Esophagus squamous epithelium (tissue), 4 donors: ENCODE measurements around the gene TUB.

ENCODE experiments used
- CTCF ChIP-seq, 6 experiments: fragments of 450-650 bp in 4 of 6; fragments of 200-600 bp in 2 of 6; sonication (generic) in 2 of 6; IDR thresholded peaks; one replicate each; pipeline ENCODE4 v1.5.1; 2016 to 2019; ENCODE audit warnings: antibody characterized with exemption in 6 of 6, mild to moderate bottlenecking in 4 of 6, moderate library complexity in 4 of 6
- POLR2A ChIP-seq, 4 donors: fragments of 450-650 bp; IDR thresholded peaks; one replicate each; pipeline ENCODE4 v1.6.1; 2017; ENCODE audit warnings: antibody characterized with exemption in 4 of 4, mild to moderate bottlenecking in 4 of 4, moderate library complexity in 3 of 4

GRCh38 chr11:8045839-8046238 is 35.2 kb upstream of the TUB start:
- TF ChIP-seq POLR2A (IDR thresholded peaks at IDR 0.05) (no peak), CTCF (IDR thresholded peaks at IDR 0.05) (no peak)
